ENCODE data around the gene TRIM42.

The TRIM42 gene

GRCh38 chr3:140677764-140678163 lies at the start of gene TRIM42:
TSS of gene TRIM42 (plus strand) at chr3:140678064. CDS start at chr3:140678230, 166 bp downstream.
- no peak for DNase-seq

DNA sequence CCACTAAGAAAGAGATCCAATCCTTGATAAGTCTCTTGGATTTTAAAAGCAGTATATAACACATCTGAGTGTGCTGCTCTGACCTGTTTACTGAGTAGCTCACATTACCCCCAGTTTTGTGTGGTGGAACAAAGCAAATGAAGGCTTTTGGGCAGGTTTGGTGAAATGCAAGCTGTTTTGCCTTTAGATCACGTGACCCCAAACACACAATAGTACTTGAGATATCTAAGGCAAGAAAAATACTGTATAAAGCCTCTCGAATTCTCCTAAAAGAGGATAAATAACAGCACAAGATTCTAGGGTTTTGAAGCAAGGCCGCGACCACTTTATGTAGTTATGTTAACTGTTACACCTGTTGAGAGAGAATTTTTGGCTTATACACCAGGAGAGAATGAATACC lies 49.3 kb upstream of the TRIM42 start:
- DNase-seq = no peak

DNA sequence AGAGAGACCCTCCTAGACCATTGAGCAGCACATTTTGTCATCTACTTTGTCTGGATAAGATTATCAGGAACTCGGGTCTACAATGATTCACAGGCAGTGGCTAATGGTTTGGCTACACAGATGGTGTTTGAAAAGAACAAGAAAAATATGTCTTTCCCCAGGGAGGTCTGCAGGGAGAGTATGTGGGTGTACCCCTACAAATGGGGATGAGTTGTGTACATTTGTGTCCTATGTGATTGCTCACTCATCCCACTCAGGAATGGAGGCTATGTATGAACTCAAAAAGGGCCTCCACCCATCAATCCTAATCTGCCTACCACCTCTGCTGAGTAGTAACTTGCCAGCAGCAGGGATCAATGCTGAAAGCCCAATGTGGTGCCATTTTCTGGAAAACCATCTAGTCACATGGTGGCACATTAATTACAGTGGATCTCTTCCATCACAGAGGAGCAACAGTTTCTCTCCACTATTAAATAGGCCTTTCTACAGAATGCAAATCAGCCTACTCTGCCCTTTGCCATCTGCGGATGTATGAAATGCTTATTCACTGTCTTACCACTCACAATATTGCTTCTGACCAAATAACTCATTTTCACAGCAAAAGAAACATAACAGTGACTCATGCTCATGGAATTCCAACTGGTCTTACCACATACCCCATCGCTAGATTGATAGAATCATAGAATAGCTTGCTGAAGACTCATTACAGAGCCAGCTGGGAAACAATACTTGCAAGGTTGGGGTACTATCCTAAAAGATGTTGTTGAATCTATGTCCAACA lies 48.3 kb upstream of the TRIM42 start:
- peak; percentile 21 for DNase-seq

DNA sequence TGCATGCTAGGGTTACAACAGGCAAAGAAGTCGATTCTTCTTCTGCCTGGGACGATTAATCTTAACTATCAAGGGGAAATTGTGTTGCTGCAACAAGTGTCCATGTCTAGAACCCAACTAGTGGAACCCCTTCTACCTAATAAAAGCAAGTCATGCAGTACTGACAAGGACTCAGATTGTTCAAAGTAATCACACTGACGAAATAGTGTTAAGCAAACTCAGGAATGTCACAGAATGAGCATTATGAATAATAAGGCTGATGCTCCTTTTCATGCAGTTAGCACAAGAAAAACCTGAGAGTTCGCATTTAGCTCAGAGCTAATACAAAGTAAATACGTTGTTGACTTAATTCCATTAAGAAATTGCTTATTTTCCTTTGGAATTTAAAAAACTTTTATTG lies 47.5 kb upstream of the TRIM42 start:
- DNase-seq = no peak

DNA sequence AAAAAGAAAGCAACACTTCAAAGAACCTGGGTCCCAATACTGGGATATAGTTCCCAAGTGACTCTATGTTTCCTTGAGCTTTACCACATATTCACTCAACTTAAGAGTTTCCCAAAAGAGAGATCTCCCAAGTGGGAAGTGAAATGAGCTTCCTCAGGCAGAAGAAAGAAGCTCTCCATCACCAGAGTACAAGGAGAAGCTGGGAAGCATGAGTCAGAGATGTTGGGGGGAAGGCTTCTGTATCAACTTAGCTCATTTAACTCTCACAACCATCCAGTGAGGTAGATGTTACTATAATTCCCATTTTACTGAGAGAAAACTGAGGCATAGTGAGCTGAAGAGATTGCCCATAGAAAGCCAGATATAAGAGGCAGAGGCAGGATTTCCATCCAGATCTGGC lies 47.0 kb upstream of the TRIM42 start:
- no peak for DNase-seq

DNA sequence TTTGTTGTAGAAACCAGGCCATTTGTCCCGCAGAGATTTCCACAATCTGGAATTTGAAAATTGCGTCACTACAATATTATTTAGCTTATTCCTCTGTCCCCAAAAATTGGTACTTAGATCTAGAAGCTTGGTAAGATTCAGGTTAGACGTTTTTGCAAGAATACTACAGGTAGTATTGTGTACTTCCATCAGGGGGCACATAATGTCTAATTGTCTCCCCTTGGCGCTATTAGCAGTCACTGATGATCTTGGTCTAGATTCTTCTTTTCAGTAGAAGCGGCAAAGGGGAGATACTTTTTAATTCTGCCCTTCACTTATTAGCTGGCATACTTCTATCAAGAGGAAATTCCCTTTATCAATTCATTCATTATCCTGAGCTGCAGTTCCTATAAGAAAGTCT lies 42.6 kb upstream of the TRIM42 start:
- no peak for DNase-seq

DNA sequence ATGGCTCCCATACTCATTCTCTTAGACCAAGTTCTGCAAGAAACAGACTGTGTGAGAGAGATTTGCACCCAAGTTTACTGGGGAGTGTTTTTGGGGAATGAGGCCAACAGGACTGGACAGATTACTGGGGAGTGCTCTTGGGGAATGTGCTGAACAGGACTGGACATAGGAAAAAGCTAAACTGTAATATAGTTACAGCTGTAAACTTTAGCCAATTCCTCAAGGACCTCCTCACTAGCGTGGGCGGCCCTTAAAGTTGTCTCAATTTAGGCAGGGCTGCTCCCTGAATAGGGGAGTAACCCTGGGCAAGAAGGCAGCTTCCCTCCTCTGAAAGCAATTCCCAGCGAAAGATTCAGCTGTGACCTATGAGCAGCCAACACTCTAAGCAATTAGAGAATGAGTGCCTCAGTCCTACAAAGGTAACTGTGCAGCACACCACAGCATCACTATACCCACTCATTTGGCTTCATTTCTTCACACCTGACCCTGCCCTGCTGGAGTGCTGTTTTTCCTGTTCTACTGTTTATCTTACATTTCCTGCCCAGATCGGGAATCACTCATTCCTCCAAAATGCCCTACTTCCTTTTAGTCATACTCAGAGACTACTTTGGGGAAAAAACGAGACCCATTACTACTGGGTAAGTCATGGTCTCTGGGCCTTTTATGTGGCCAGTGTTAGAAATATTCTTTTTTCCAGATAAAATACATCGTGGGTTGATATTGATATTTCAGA lies 41.3 kb upstream of the TRIM42 start:
- DNase-seq = no peak

- DNase-seq = no peak
Measured at GRCh38 chr3:140651287-140651686, 26.6 kb upstream of the TRIM42 start.

GRCh38 chr3:140655678-140656077 lies 22.2 kb upstream of the TRIM42 start:
- DNase-seq = no peak

GRCh38 chr3:140664111-140664510 lies 13.8 kb upstream of the TRIM42 start:
- DNase-seq = no peak

- no peak for DNase-seq
Measured at GRCh38 chr3:140682586-140682985, 4.7 kb downstream of the TRIM42 start.

GRCh38 chr3:140686128-140686527 lies 8.3 kb downstream of the TRIM42 start:
- DNase-seq = no peak

- DNase-seq = no peak
Measured at GRCh38 chr3:140686948-140687347, 9.1 kb downstream of the TRIM42 start.

- DNase-seq = no peak
Measured at GRCh38 chr3:140695361-140696061, 17.6 kb downstream of the TRIM42 start.

DNA sequence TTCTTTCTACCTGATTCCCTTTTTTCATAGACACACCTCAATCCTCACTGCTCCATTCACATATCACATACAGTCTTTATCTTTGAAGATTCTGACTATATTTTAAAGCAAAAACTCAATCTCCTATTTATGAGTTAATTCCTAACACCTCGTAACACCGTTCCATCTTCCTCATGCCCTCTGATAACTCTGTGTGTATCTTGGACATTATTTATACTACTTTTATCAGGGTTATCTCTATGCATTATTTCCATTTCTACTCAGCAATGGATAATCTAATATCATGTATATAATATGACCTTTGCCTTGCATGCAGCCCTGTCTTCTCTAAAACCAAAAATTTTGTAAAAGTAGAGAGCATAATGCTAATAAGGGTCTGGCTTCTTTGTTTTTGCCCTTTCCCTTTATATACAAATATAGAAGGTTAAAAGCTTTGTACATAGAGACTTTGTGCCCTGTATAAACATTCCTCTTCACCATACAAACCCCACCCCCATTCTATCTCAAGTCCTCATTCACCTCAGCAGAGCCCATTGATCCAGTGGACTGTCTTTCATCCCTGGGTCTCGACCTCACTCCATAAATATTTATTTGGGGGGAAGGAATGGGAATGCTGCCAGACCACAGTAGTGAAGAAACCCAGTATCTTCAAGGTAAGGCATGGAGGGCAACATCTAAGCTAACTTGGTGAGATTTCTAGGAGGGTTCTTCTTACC lies 21.8 kb downstream of the TRIM42 start:
- DNase-seq = no peak

- no peak for DNase-seq
Measured at GRCh38 chr3:140702281-140702680, 24.4 kb downstream of the TRIM42 start.

DNA sequence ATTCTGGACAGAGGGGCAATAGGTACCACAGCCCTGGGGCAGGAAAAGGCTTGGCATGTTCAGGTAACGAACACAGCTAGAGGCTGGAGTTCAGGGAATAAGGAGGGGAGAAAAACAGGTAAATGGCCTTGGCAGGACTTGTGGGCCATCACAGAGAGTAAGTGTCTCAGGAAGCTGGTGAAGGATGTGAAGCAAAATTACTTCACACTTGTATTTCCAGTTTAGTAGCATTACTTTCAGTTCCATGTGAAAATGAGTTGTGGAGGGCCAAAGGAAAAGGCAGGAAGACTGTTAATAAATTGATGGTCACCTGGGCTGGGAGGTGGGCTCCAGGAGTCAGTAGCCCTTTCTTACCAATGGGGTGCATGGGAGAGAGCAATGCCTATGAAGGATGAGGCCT lies 25.6 kb downstream of the TRIM42 start:
- no peak for DNase-seq

GRCh38 chr3:140704733-140705132 lies 26.9 kb downstream of the TRIM42 start:
- DNase-seq = no peak

DNA sequence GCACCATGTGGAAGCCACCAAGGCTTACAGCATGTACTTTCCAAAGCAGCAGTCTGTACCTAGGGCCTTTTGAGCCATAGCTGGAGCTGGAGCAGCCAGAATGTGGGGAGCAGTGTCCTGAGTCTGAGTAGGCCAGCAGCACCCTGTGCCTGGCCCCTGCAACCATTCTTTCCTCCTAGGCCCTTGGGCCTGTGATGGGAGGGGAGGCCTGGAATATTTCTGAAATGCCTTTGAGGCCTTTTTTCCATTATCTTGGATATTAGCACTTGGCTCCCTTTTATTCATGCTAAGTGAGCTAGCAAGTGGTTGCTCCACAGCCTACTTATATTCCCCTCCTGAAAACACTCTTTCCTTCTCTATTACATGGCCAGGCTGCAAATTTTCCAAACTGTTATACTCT lies 28.1 kb downstream of the TRIM42 start:
- DNase-seq = no peak

GRCh38 chr3:140706360-140706759 lies 28.5 kb downstream of the TRIM42 start:
- no peak for DNase-seq

DNA sequence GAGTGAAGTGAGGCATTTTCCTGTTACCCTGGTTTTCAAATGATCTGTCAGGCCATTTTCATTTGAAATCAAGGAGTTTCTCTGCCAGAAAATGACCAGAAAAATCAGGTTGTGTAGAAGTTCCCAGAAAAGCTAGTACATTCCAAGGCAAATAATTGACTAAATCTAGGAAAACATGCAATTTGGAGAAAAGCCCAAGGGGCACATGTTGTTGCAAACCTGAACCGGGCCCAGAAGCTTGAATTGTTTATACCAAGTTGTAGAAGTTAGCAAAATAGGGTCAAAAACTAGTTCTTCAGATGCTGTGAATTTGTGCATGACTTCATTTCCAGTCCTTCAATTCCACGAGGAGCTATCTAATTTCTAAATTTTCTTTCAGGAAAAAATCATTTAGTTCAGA lies 31.0 kb downstream of the TRIM42 start:
- peak; percentile 41 for DNase-seq

GRCh38 chr3:140709751-140710150 lies 31.9 kb downstream of the TRIM42 start:
- no peak for DNase-seq
